HS-27A (cell line): ENCODE measurements around the gene PNLIPRP1.

Experiments used
- DNase-seq: peaks from one replicate; pipeline ENCODE4 v3.0.0-alpha.2; 2012; ENCODE audit warnings: low read depth, missing footprints

Gene PNLIPRP1

GRCh38 chr10:116590590-116591444, at the start of gene PNLIPRP1:
TSS of gene PNLIPRP1 (plus strand) at chr10:116590959. CDS start at chr10:116591130, 171 bp downstream.
- no peak for DNase-seq

- DNase-seq = no peak
Observed at GRCh38 chr10:116542007-116542677, 48.6 kb upstream of the PNLIPRP1 start.

- no peak for DNase-seq
Observed at GRCh38 chr10:116545122-116545521, 45.6 kb upstream of the PNLIPRP1 start.

GRCh38 chr10:116545756-116546155, 45.0 kb upstream of the PNLIPRP1 start, which contains the start of gene PNLIP:
TSS of gene PNLIP (plus strand) at chr10:116545931. CDS start at chr10:116546093, 162 bp downstream.
- no peak for DNase-seq

- no peak for DNase-seq
Observed at GRCh38 chr10:116548301-116548700, 42.5 kb upstream of the PNLIPRP1 start.

GRCh38 chr10:116553378-116553980, 37.3 kb upstream of the PNLIPRP1 start:
- no peak for DNase-seq

GRCh38 chr10:116554628-116555027, 36.1 kb upstream of the PNLIPRP1 start:
- no peak for DNase-seq

GRCh38 chr10:116555880-116556279, 34.9 kb upstream of the PNLIPRP1 start:
- no peak for DNase-seq

GRCh38 chr10:116557305-116557880, 33.4 kb upstream of the PNLIPRP1 start:
- DNase-seq = no peak

GRCh38 chr10:116565534-116565933, 25.2 kb upstream of the PNLIPRP1 start:
- DNase-seq = no peak

- DNase-seq = no peak
Observed at GRCh38 chr10:116566932-116567331, 23.8 kb upstream of the PNLIPRP1 start.

GRCh38 chr10:116567335-116567734, 23.4 kb upstream of the PNLIPRP1 start:
- no peak for DNase-seq

- no peak for DNase-seq
Observed at GRCh38 chr10:116574797-116575196, 16.0 kb upstream of the PNLIPRP1 start.

GRCh38 chr10:116587878-116588591, 2.7 kb upstream of the PNLIPRP1 start:
- DNase-seq = no peak

- no peak for DNase-seq
Observed at GRCh38 chr10:116588995-116589394, 1.8 kb upstream of the PNLIPRP1 start.

- no peak for DNase-seq
Observed at GRCh38 chr10:116589926-116590325, 833 bp upstream of the PNLIPRP1 start.

- no peak for DNase-seq
Observed at GRCh38 chr10:116593139-116593740, 2.5 kb downstream of the PNLIPRP1 start.

- DNase-seq = no peak
Observed at GRCh38 chr10:116594525-116595035, 3.8 kb downstream of the PNLIPRP1 start.

- DNase-seq = no peak
Observed at GRCh38 chr10:116596062-116596461, 5.3 kb downstream of the PNLIPRP1 start.

GRCh38 chr10:116597543-116597942, 6.8 kb downstream of the PNLIPRP1 start:
- DNase-seq = no peak

GRCh38 chr10:116598329-116598728, 7.6 kb downstream of the PNLIPRP1 start:
- DNase-seq = no peak
